ENCODE measurements around the gene RAI1.

- no peak for TF ChIP-seq TOPORS (CRISPR knock-in tag; IDR thresholded peaks at IDR 0.05)
- no peak for TF ChIP-seq EZH2 (conservative IDR thresholded peaks at IDR 0.05; ENCODE audit: low read depth, low read length)
- no peak for TF ChIP-seq ZSCAN30 (CRISPR knock-in tag; IDR thresholded peaks at IDR 0.05)
- TF ChIP-seq SP2 (CRISPR knock-in tag; IDR thresholded peaks at IDR 0.05): no peak
- TF ChIP-seq ZSCAN12 (CRISPR knock-in tag; IDR thresholded peaks at IDR 0.05): no peak
- TF ChIP-seq ZBTB7B (CRISPR knock-in tag; IDR thresholded peaks at IDR 0.05): no peak
- TF ChIP-seq CTCF (CRISPR knock-in tag; IDR thresholded peaks at IDR 0.05): no peak
- TF ChIP-seq DPF2 (CRISPR knock-in tag; IDR thresholded peaks at IDR 0.05; ENCODE audit: borderline replicate concordance, low read depth): no peak
- TF ChIP-seq SATB2 (CRISPR knock-in tag; IDR thresholded peaks at IDR 0.05): no peak
- no peak for TF ChIP-seq MYC (CRISPR knock-in tag; IDR thresholded peaks at IDR 0.05; ENCODE audit: borderline replicate concordance)
- TF ChIP-seq TRIM24 (CRISPR knock-in tag; IDR thresholded peaks at IDR 0.05): no peak
- TF ChIP-seq ZSCAN20 (CRISPR knock-in tag; IDR thresholded peaks at IDR 0.05; ENCODE audit: borderline replicate concordance): no peak
These were observed 115.5 kb downstream of the RAI1 start for GRCh38 chr17:17796787-17797061.

All from HepG2 (cell line).